Amniotic stem cell (primary cell): ENCODE data around the gene PTPRE.
A peak's percentile ranks its signal among the peaks of the same experiment; 100 is the strongest.

Experiments
- DNase-seq: peaks from one replicate; lab custom pipeline; 2025; lab: John Stamatoyannopoulos, UW

PTPRE gene

DNA sequence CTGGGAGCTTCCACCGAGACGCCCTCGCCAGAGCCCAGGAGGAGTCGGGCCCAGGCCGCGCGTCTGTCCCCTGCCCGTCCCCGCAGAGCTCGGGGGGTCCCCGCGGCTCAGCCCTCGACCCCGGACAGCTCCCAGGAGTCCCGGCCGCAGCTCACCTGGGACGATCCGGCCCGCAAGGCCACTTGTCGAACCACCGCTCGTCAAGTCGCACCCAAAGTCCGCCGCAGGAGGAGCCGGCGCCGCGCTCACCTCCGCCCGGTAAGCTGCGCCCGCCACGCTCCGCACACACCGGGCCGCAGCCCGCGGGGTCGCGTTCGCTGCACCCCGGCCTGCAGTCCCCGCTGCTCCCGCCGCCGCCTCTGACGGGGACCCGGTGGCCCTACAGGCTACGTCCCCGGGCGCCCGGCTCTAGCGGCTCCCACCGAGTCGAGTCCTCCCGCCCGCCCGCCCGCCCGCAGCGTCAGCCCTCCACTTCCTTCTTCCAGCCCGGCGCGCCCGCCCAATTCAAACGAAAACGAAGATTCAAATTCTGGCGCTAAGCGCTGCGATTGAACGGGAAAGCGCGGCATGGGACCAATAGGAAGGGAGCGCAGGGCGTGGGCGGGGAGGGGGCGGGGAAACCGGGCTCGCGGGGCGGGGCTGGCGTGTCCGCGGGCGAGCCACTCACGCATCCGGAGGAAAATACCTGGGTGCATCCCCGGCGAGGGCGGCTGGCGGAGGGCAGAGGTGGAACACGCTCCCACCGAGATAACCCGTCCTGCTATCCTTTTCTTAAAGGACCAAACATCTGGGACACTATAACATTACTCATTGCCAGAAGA is 219.3 kb downstream of the PTPRE start, which contains the start of gene MKI67:
Gene MKI67 (minus strand): TSS at position 480 of the 821 bp plus-strand sequence. CDS start 756 bp downstream, outside the sequence.
- DNase-seq: peak; percentile 76

DNA sequence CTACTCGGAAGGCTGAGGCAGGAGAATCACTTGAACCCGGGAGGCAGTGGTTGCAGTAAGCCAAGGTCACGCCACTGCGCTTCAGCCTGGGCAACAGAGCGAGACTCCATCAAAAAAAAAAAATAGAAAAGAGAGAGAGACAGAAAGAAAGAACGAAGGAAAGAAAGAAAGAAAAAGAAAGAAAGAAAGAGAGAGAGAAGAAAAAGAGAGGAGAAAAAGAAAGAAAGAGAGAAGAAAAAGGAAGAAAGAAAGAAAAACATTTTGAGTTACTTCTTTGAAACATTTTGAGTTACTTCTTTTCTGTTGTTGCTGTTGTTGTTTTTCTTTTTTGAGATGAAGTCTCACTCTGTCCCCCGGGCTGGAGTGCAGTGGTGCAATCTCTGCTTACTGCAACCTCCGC is 221.7 kb downstream of the PTPRE start:
- no peak for DNase-seq

DNA sequence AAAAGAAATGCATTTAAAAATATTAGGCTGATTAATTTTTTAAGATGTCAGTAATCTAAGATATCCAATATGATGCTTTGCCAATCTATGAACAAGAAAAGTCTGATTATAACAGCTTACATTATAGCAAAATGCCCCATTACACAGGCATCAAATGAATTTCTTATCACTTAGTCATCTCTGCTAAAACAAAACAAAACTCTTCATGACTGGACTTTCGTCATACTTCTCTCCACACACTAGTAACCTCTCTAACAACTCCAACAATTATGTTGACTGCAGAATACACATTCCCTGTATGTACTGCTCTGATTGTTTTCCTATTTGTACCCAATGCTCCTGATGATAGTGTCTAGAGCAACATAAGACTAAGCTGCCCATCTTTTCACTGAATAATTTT is 223.1 kb downstream of the PTPRE start:
- DNase-seq: no peak
